HEK293 (cell line): Measurements from ENCODE around the gene SMARCA2.

Experiments used
- CTCF ChIA-PET: fragments of 350-600 bp; formaldehyde crosslinking; extraction: SDS; loops from one replicate; lab custom pipeline; 2021; ENCODE audit warnings: antibody characterized with exemption; lab: Yijun Ruan, JAX
- POLR2A ChIA-PET: fragments of 300-600 bp; formaldehyde crosslinking; extraction: SDS; loops from one replicate; lab custom pipeline; 2020; ENCODE audit warnings: antibody characterized with exemption, inconsistent platforms; lab: Yijun Ruan, JAX
- H3K27ac ChIP-seq: fragments of 200-500 bp; sonication (Bioruptor generic); 2 replicates; pipeline ENCODE4 v1.5.1; 2014; ENCODE audit warnings: low read depth, low read length, control low read depth, inconsistent platforms; ENCODE audit errors: extremely low read depth
- H3K36me3 ChIP-seq, 2 experiments: fragments of 200-500 bp in 1 of 2; sonication (Bioruptor generic) in 1 of 2; 1 replicate in 1 of 2; 2 replicates in 1 of 2; pipeline ENCODE4 v1.5.1; 2014 to 2017; ENCODE audit warnings: inconsistent platforms in 2 of 2, low read length in 2 of 2; ENCODE audit not compliant: control insufficient read depth in 2 of 2, insufficient read depth in 1 of 2
- H3K4me1 ChIP-seq: fragments of 200-500 bp; sonication (Bioruptor generic); 2 replicates; pipeline ENCODE4 v1.5.1; 2014; ENCODE audit warnings: mild to moderate bottlenecking, low read length, inconsistent platforms; ENCODE audit not compliant: control insufficient read depth, insufficient read depth
- H3K4me3 ChIP-seq: 2 replicates; pipeline ENCODE4 v1.5.1; 2011; ENCODE audit warnings: low read depth, mild to moderate bottlenecking, control low read depth, low read length, moderate library complexity
- H3K9me3 ChIP-seq: fragments of 200-500 bp; sonication (Bioruptor generic); 2 replicates; pipeline ENCODE4 v1.5.1; 2014; ENCODE audit warnings: low read depth, low read length, inconsistent platforms; ENCODE audit not compliant: control insufficient read depth, insufficient read depth
- IKZF3 ChIP-seq: fragments of 450-650 bp; IDR thresholded peaks from 2 replicates; pipeline ENCODE4 v1.5.0; 2018; ENCODE audit warnings: missing biosample characterization, mild to moderate bottlenecking, missing genetic modification characterization, moderate library complexity
- KLF8 ChIP-seq: fragments of 450-650 bp; formaldehyde crosslinking; IDR thresholded peaks from 2 replicates; pipeline ENCODE4 v1.5.1; 2016; ENCODE audit warnings: missing biosample characterization, missing genetic modification characterization
- MEIS1 ChIP-seq: sonication (generic); formaldehyde crosslinking; IDR thresholded peaks from 2 replicates; pipeline ENCODE4 v1.8.1; 2022; ENCODE audit warnings: missing genetic modification reagents, mild to moderate bottlenecking, borderline replicate concordance
- OSR2 ChIP-seq: fragments of 450-650 bp; formaldehyde crosslinking; IDR thresholded peaks from 2 replicates; pipeline ENCODE4 v1.5.1; 2016; ENCODE audit warnings: missing biosample characterization, missing genetic modification characterization
- SP2 ChIP-seq: fragments of 450-650 bp; formaldehyde crosslinking; IDR thresholded peaks from 2 replicates; pipeline ENCODE4 v1.5.1; 2016; ENCODE audit warnings: missing biosample characterization, missing genetic modification characterization
- SP3 ChIP-seq: fragments of 450-650 bp; formaldehyde crosslinking; IDR thresholded peaks from 2 replicates; pipeline ENCODE4 v1.5.1; 2016; ENCODE audit warnings: missing biosample characterization, missing genetic modification characterization
- WT1 ChIP-seq: fragments of 450-650 bp; formaldehyde crosslinking; IDR thresholded peaks from 2 replicates; pipeline ENCODE4 v1.5.1; 2016; ENCODE audit warnings: missing biosample characterization, missing genetic modification characterization
- ZBTB20 ChIP-seq: fragments of 450-650 bp; formaldehyde crosslinking; IDR thresholded peaks from 2 replicates; pipeline ENCODE4 v1.5.1; 2016; ENCODE audit warnings: missing biosample characterization, missing genetic modification characterization
- ZBTB7A ChIP-seq: fragments of 450-650 bp; formaldehyde crosslinking; IDR thresholded peaks from 2 replicates; pipeline ENCODE4 v1.5.1; 2016; ENCODE audit warnings: low read depth, missing biosample characterization, missing genetic modification characterization
- ZBTB8A ChIP-seq: fragments of 450-650 bp; formaldehyde crosslinking; IDR thresholded peaks from 2 replicates; pipeline ENCODE4 v1.5.1; 2016; ENCODE audit warnings: missing biosample characterization, missing genetic modification characterization
- ZEB2 ChIP-seq: fragments of 450-650 bp; formaldehyde crosslinking; IDR thresholded peaks from 2 replicates; pipeline ENCODE4 v1.5.1; 2016; ENCODE audit warnings: missing biosample characterization, missing genetic modification characterization
- ZFHX2 ChIP-seq: fragments of 450-650 bp; formaldehyde crosslinking; conservative IDR thresholded peaks from 2 replicates; pipeline ENCODE4 v1.5.1; 2016; ENCODE audit warnings: missing biosample characterization, missing genetic modification characterization
- ZNF140 ChIP-seq: fragments of 450-650 bp; formaldehyde crosslinking; IDR thresholded peaks from 2 replicates; pipeline ENCODE4 v1.5.1; 2016; ENCODE audit warnings: missing biosample characterization, missing genetic modification characterization
- ZNF155 ChIP-seq: fragments of 450-650 bp; formaldehyde crosslinking; IDR thresholded peaks from 2 replicates; pipeline ENCODE4 v1.5.1; 2016; ENCODE audit warnings: missing biosample characterization, missing genetic modification characterization
- ZNF211 ChIP-seq: fragments of 450-650 bp; formaldehyde crosslinking; IDR thresholded peaks from 2 replicates; pipeline ENCODE4 v1.5.1; 2016; ENCODE audit warnings: low read depth, missing biosample characterization, missing genetic modification characterization
- ZNF248 ChIP-seq: fragments of 450-650 bp; formaldehyde crosslinking; IDR thresholded peaks from 2 replicates; pipeline ENCODE4 v1.5.1; 2017; ENCODE audit warnings: missing biosample characterization, missing genetic modification characterization
- ZNF292 ChIP-seq: fragments of 450-650 bp; formaldehyde crosslinking; IDR thresholded peaks from 2 replicates; pipeline ENCODE4 v1.5.1; 2016; ENCODE audit warnings: low read depth, missing biosample characterization, missing genetic modification characterization, borderline replicate concordance
- ZNF324 ChIP-seq: fragments of 450-650 bp; formaldehyde crosslinking; IDR thresholded peaks from 2 replicates; pipeline ENCODE4 v1.5.1; 2016; ENCODE audit warnings: missing biosample characterization, missing genetic modification characterization
- ZNF350 ChIP-seq: fragments of 450-650 bp; formaldehyde crosslinking; IDR thresholded peaks from 2 replicates; pipeline ENCODE4 v1.5.0; 2017; ENCODE audit warnings: missing biosample characterization, mild to moderate bottlenecking, missing genetic modification characterization
- ZNF555 ChIP-seq: fragments of 450-650 bp; formaldehyde crosslinking; conservative IDR thresholded peaks from 2 replicates; pipeline ENCODE4 v1.5.1; 2017; ENCODE audit warnings: missing biosample characterization, mild to moderate bottlenecking, missing genetic modification characterization, inconsistent platforms
- ZNF654 ChIP-seq: fragments of 450-650 bp; formaldehyde crosslinking; IDR thresholded peaks from 2 replicates; pipeline ENCODE4 v1.5.1; 2016; ENCODE audit warnings: low read depth, missing biosample characterization, missing genetic modification characterization
- ZNF747 ChIP-seq: fragments of 450-650 bp; formaldehyde crosslinking; IDR thresholded peaks from 2 replicates; pipeline ENCODE4 v1.5.1; 2016; ENCODE audit warnings: missing biosample characterization, missing genetic modification characterization
- ZNF76 ChIP-seq: fragments of 450-650 bp; formaldehyde crosslinking; IDR thresholded peaks from 2 replicates; pipeline ENCODE4; 2016; ENCODE audit warnings: low read depth, missing biosample characterization, missing genetic modification characterization, borderline replicate concordance
- ZNF837 ChIP-seq: fragments of 450-650 bp; formaldehyde crosslinking; IDR thresholded peaks from 2 replicates; pipeline ENCODE4 v1.5.1; 2016; ENCODE audit warnings: missing biosample characterization, missing genetic modification characterization
- TF ChIP-seq, protein P1 (sequence below): fragments of 450-650 bp; formaldehyde crosslinking; IDR thresholded peaks from 2 replicates; pipeline ENCODE4 v1.5.1; 2017; ENCODE audit warnings: missing biosample characterization, missing genetic modification characterization
- TF ChIP-seq, protein P2 (sequence below): fragments of 450-650 bp; formaldehyde crosslinking; IDR thresholded peaks from 2 replicates; pipeline ENCODE4 v1.5.1; 2016; ENCODE audit warnings: missing biosample characterization, missing genetic modification characterization
- TF ChIP-seq, protein P3 (sequence below): fragments of 450-650 bp; formaldehyde crosslinking; IDR thresholded peaks from 2 replicates; pipeline ENCODE4 v1.5.1; 2016; ENCODE audit warnings: missing biosample characterization, missing genetic modification characterization, low read depth
- TF ChIP-seq, protein P4 (sequence below): fragments of 450-650 bp; formaldehyde crosslinking; optimal IDR thresholded peaks from 2 replicates; pipeline ENCODE3; 2016; ENCODE audit warnings: missing biosample characterization, mild to moderate bottlenecking, missing genetic modification characterization
- TF ChIP-seq, protein P5 (sequence below): fragments of 450-650 bp; formaldehyde crosslinking; IDR thresholded peaks from 2 replicates; pipeline ENCODE4 v1.5.1; 2016; ENCODE audit warnings: missing biosample characterization, missing genetic modification characterization

The SMARCA2 gene

DNA sequence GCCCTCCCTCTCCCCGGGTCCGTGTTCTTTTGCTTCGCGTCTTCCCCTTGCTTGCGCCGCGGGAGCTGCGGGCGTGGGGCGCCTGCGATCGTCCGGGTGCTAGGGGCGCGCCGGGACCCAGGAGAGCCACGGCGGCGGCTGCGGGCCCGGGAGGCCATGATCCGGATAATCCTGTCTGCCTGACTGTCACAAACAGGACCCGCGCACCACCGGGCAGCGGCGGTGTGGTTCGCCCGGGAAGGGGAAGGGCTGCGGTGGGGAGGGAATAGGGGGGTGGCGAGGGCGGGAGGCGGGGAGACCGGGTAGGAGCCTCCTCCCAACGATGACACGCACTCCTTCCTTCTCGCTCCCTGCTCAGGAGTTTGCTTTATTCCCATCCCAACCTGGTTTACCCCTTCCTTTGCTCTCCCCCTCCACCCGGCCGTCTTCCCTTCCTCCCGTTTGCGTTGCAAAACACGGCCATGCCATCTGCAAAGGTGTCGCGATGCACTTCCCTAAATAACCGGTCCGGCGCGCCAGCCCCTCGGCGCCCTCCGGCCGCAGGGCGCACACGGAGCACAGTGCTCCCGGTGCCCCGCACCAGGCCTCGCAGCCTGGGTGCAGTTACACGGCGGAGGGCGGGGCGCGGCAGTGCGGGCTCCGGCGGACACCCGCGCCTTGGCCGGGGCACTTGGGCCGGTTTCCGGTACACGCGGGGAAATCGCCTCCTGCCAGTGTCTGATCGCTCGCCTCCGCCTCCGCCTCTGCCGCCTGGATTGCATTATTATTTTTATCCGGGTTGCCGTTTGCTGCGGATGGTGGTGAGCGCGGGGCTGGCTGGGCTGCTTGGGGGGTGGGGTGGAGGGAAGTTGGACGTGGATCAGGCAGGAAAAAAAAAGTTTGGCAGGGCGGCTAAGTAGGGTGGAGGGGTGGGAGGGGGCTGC is 1.5 kb downstream of the SMARCA2 start:
- Histone ChIP-seq H3K9me3 (no peaks in the 10 kb centered on the region), H3K4me1 (peaks cover 11% of the 10 kb centered on the region), H3K27ac (peak overlapping the region; percentile 79), H3K4me3 (peak overlapping the region; percentile 97), H3K36me3 (no peaks in the 10 kb centered on the region)
- ChIA-PET POLR2A (interaction anchor here (1.0 to 1.7 kb wide), 3 partner anchors 15 to 78 kb away, joined by 3 to 4 read pairs (median 3); no protein-coding TSS in a partner anchor), CTCF (no interaction called here)
- no peak for TF ChIP-seq MEIS1 (CRISPR knock-in tag)
- TF ChIP-seq ZNF350 (tag by site-specific recombination) = no peak
- TF ChIP-seq ZNF76 (tag by site-specific recombination) = no peak
- TF ChIP-seq IKZF3 (tag by site-specific recombination) = peak; percentile 69; the same call in 1 of the 2 replicates
- TF ChIP-seq, protein P1, sequence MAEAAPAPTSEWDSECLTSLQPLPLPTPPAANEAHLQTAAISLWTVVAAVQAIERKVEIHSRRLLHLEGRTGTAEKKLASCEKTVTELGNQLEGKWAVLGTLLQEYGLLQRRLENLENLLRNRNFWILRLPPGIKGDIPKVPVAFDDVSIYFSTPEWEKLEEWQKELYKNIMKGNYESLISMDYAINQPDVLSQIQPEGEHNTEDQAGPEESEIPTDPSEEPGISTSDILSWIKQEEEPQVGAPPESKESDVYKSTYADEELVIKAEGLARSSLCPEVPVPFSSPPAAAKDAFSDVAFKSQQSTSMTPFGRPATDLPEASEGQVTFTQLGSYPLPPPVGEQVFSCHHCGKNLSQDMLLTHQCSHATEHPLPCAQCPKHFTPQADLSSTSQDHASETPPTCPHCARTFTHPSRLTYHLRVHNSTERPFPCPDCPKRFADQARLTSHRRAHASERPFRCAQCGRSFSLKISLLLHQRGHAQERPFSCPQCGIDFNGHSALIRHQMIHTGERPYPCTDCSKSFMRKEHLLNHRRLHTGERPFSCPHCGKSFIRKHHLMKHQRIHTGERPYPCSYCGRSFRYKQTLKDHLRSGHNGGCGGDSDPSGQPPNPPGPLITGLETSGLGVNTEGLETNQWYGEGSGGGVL (tag by site-specific recombination) = peak; percentile 81
- 0 out of 2 replicates have a peak, but pooled peaks have one; percentile 7 for TF ChIP-seq ZFHX2 (tag by site-specific recombination)
- peak; percentile 65 for TF ChIP-seq SP2 (tag by site-specific recombination)
- TF ChIP-seq ZBTB8A (tag by site-specific recombination) = peak; percentile 97
- TF ChIP-seq ZNF747 (tag by site-specific recombination) = no peak
- TF ChIP-seq, protein P2, sequence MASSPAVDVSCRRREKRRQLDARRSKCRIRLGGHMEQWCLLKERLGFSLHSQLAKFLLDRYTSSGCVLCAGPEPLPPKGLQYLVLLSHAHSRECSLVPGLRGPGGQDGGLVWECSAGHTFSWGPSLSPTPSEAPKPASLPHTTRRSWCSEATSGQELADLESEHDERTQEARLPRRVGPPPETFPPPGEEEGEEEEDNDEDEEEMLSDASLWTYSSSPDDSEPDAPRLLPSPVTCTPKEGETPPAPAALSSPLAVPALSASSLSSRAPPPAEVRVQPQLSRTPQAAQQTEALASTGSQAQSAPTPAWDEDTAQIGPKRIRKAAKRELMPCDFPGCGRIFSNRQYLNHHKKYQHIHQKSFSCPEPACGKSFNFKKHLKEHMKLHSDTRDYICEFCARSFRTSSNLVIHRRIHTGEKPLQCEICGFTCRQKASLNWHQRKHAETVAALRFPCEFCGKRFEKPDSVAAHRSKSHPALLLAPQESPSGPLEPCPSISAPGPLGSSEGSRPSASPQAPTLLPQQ (tag by site-specific recombination) = no peak
- no peak for TF ChIP-seq ZNF292 (tag by site-specific recombination)
- no peak for TF ChIP-seq ZNF555 (tag by site-specific recombination)
- TF ChIP-seq OSR2 (tag by site-specific recombination) = no peak
- no peak for TF ChIP-seq ZNF248 (tag by site-specific recombination)
- TF ChIP-seq ZNF324 (tag by site-specific recombination) = no peak
- 0 out of 2 replicates have a peak, but pooled peaks have one; percentile 44 for TF ChIP-seq KLF8 (tag by site-specific recombination)
- TF ChIP-seq, protein P3, sequence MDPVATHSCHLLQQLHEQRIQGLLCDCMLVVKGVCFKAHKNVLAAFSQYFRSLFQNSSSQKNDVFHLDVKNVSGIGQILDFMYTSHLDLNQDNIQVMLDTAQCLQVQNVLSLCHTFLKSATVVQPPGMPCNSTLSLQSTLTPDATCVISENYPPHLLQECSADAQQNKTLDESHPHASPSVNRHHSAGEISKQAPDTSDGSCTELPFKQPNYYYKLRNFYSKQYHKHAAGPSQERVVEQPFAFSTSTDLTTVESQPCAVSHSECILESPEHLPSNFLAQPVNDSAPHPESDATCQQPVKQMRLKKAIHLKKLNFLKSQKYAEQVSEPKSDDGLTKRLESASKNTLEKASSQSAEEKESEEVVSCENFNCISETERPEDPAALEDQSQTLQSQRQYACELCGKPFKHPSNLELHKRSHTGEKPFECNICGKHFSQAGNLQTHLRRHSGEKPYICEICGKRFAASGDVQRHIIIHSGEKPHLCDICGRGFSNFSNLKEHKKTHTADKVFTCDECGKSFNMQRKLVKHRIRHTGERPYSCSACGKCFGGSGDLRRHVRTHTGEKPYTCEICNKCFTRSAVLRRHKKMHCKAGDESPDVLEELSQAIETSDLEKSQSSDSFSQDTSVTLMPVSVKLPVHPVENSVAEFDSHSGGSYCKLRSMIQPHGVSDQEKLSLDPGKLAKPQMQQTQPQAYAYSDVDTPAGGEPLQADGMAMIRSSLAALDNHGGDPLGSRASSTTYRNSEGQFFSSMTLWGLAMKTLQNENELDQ = no peak
- TF ChIP-seq ZNF211 (tag by site-specific recombination) = no peak
- TF ChIP-seq WT1 (tag by site-specific recombination) = peak; percentile 44; the same call in 1 of the 2 replicates
- TF ChIP-seq SP3 (tag by site-specific recombination) = peak; percentile 71
- TF ChIP-seq, protein P4, sequence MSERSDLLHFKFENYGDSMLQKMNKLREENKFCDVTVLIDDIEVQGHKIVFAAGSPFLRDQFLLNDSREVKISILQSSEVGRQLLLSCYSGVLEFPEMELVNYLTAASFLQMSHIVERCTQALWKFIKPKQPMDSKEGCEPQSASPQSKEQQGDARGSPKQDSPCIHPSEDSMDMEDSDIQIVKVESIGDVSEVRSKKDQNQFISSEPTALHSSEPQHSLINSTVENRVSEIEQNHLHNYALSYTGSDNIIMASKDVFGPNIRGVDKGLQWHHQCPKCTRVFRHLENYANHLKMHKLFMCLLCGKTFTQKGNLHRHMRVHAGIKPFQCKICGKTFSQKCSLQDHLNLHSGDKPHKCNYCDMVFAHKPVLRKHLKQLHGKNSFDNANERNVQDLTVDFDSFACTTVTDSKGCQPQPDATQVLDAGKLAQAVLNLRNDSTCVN (tag by site-specific recombination) = peak; percentile 66
- TF ChIP-seq ZNF654 (tag by site-specific recombination) = no peak
- peak; percentile 84; the same call in 1 of the 2 replicates for TF ChIP-seq ZBTB20 (tag by site-specific recombination)
- no peak for TF ChIP-seq ZBTB7A (tag by site-specific recombination)
- no peak for TF ChIP-seq ZNF140
- 0 out of 2 replicates have a peak, but pooled peaks have one; percentile 9 for TF ChIP-seq ZEB2
- TF ChIP-seq ZNF155 (tag by site-specific recombination) = no peak
- TF ChIP-seq, protein P5, sequence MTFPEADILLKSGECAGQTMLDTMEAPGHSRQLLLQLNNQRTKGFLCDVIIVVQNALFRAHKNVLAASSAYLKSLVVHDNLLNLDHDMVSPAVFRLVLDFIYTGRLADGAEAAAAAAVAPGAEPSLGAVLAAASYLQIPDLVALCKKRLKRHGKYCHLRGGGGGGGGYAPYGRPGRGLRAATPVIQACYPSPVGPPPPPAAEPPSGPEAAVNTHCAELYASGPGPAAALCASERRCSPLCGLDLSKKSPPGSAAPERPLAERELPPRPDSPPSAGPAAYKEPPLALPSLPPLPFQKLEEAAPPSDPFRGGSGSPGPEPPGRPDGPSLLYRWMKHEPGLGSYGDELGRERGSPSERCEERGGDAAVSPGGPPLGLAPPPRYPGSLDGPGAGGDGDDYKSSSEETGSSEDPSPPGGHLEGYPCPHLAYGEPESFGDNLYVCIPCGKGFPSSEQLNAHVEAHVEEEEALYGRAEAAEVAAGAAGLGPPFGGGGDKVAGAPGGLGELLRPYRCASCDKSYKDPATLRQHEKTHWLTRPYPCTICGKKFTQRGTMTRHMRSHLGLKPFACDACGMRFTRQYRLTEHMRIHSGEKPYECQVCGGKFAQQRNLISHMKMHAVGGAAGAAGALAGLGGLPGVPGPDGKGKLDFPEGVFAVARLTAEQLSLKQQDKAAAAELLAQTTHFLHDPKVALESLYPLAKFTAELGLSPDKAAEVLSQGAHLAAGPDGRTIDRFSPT (tag by site-specific recombination) = no peak
- TF ChIP-seq ZNF837 = no peak
